HCT116 (cell line): ENCODE data around the gene SAPCD2. TPM values are rescaled to one million over a fixed set of nuclear protein-coding genes. Genes with fewer than 3 reads are reported as not detected.

Experiments
- ATAC-seq: fragments of 200-7000 bp; cut with Tn5 transposase; 2 replicates; pipeline ENCODE4 v1.9.1; 2020; ENCODE audit warnings: mild to moderate bottlenecking, moderate library complexity
- BruUV-seq: library from RNA; stranded (reverse); fragments of 400-500 nt; replicated peaks from 2 replicates; lab custom pipeline; 2021; lab: Mats Ljungman, UMichigan
- CTCF ChIA-PET: fragments of 300-600 bp; sonication (Branson Sonifier 250); formaldehyde crosslinking; loops from one replicate; lab custom pipeline; 2021; ENCODE audit warnings: antibody characterized with exemption; lab: Charles Lee
- POLR2A ChIA-PET: fragments of 300-600, 350-600 bp; sonication (Branson Sonifier 250); formaldehyde crosslinking; loops from one replicate; lab custom pipeline; 2021; ENCODE audit warnings: antibody characterized with exemption; lab: Charles Lee
- RAD21 ChIA-PET, 2 experiments: fragments of 300-600 bp; sonication (Branson Sonifier 250); formaldehyde crosslinking; loops; one replicate each; lab custom pipeline; 2023; ENCODE audit warnings: low total read pairs in 2 of 2; ENCODE audit not compliant: uncharacterized antibody in 2 of 2, unreplicated experiment in 2 of 2, low non-redundant PET in 1 of 2; lab: Charles Lee
- DNase-seq: peaks from one replicate; pipeline ENCODE4 v3.0.0-alpha.2; 2010; ENCODE audit warnings: low read depth, low spot score
- H2AFZ ChIP-seq: fragments of 200-600 bp; shearing (Covaris generic), sonication (generic); 2 replicates; pipeline ENCODE4 v1.6.1; 2017; ENCODE audit warnings: low read depth, mixed run types, mixed read lengths, antibody characterized with exemption, low read length; ENCODE audit not compliant: poor library complexity, severe bottlenecking
- H3K27ac ChIP-seq: 2 replicates; pipeline ENCODE4 v1.5.1; 2012; ENCODE audit warnings: low read depth, low read length
- H3K27me3 ChIP-seq: fragments of 200-600 bp; sonication (generic); 2 replicates; pipeline ENCODE4 v1.6.1; 2016; ENCODE audit warnings: mixed run types, low read length, mixed read lengths; ENCODE audit not compliant: insufficient read depth
- H3K36me3 ChIP-seq, 2 experiments: fragments of 200-500 bp in 1 of 2; fragments of 200-600 bp in 1 of 2; sonication (Bioruptor generic) in 1 of 2; sonication (generic) in 1 of 2; 2 replicates each; pipeline versions ENCODE4 v1.5.1 to v1.6.1; 2014 to 2016; ENCODE audit warnings: low read length in 2 of 2, inconsistent platforms in 1 of 2, mixed read lengths in 1 of 2, mixed run types in 1 of 2; ENCODE audit not compliant: insufficient read depth in 2 of 2, control insufficient read depth in 1 of 2
- H3K4me1 ChIP-seq, 2 experiments: fragments of 200-600 bp in 1 of 2; sonication (generic) in 1 of 2; 2 replicates each; pipeline versions ENCODE4 v1.5.1 to v1.6.1; 2012 to 2017; ENCODE audit warnings: low read length in 2 of 2, inconsistent platforms in 1 of 2, mild to moderate bottlenecking in 1 of 2, mixed read lengths in 1 of 2, mixed run types in 1 of 2, moderate library complexity in 1 of 2; ENCODE audit not compliant: insufficient read depth in 2 of 2, control insufficient read depth in 1 of 2
- H3K4me2 ChIP-seq: fragments of 200-600 bp; sonication (generic); 2 replicates; pipeline ENCODE4 v1.6.1; 2017; ENCODE audit warnings: mixed run types, low read length, mixed read lengths
- H3K4me3 ChIP-seq, 2 experiments: fragments of 200-600 bp in 1 of 2; sonication (generic) in 1 of 2; replicated peaks in 1 of 2; 2 replicates each; pipeline ENCODE4 v1.5.1; 2011 to 2016; ENCODE audit warnings: low read length in 2 of 2, control low read depth in 1 of 2, low read depth in 1 of 2, mild to moderate bottlenecking in 1 of 2, mixed read lengths in 1 of 2, mixed run types in 1 of 2
- H3K79me2 ChIP-seq: fragments of 200-600 bp; sonication (generic); 2 replicates; pipeline ENCODE4 v1.6.1; 2017; ENCODE audit warnings: mild to moderate bottlenecking, mixed run types, low read length, moderate library complexity, mixed read lengths; ENCODE audit not compliant: insufficient read depth
- H3K9ac ChIP-seq: fragments of 200-600 bp; sonication (generic); 2 replicates; pipeline ENCODE4 v1.6.1; 2016; ENCODE audit warnings: low read length, mixed read lengths
- H3K9me2 ChIP-seq: fragments of 200-600 bp; sonication (generic), shearing (Covaris generic); 2 replicates; pipeline ENCODE4 v1.6.1; 2017; ENCODE audit warnings: mixed run types, mild to moderate bottlenecking, moderate library complexity; ENCODE audit not compliant: insufficient read depth
- H3K9me3 ChIP-seq, 2 experiments: fragments of 200-500 bp in 1 of 2; fragments of 200-600 bp in 1 of 2; sonication (Bioruptor generic) in 1 of 2; sonication (generic) in 1 of 2; 2 replicates each; pipeline ENCODE4 v1.6.1; 2014 to 2017; ENCODE audit warnings: low read length in 2 of 2, mixed read lengths in 2 of 2, inconsistent platforms in 1 of 2, low read depth in 1 of 2, mild to moderate bottlenecking in 1 of 2, mixed run types in 1 of 2, moderate library complexity in 1 of 2; ENCODE audit not compliant: control insufficient read depth in 1 of 2, insufficient read depth in 1 of 2
- H4K20me1 ChIP-seq: fragments of 200-600 bp; sonication (generic), shearing (Covaris generic); 2 replicates; pipeline ENCODE4 v1.6.1; 2017; ENCODE audit warnings: mixed run types, mild to moderate bottlenecking, moderate library complexity; ENCODE audit not compliant: insufficient read depth
- EGR1 ChIP-seq: IDR thresholded peaks from 2 replicates; pipeline ENCODE4 v1.6.1; 2012; ENCODE audit warnings: low read depth
- EZH2phosphoT487 ChIP-seq: fragments of 200-600 bp; IDR thresholded peaks from 2 replicates; pipeline ENCODE4 v1.6.1; 2018; ENCODE audit warnings: antibody characterized with exemption, borderline replicate concordance
- POLR2A ChIP-seq: IDR thresholded peaks from 2 replicates; pipeline ENCODE4 v1.7.0; 2011; ENCODE audit warnings: borderline replicate concordance; ENCODE audit not compliant: insufficient read depth, insufficient read length; ENCODE audit errors: extremely low read depth
- POLR2AphosphoS5 ChIP-seq: IDR thresholded peaks from 2 replicates; pipeline ENCODE4 v1.6.1; 2011; ENCODE audit warnings: mild to moderate bottlenecking, low read depth, low read length, moderate library complexity
- RAD21 ChIP-seq: IDR thresholded peaks from 2 replicates; pipeline ENCODE4 v1.6.1; 2012; ENCODE audit warnings: low read depth, mild to moderate bottlenecking
- SIN3A ChIP-seq: IDR thresholded peaks from 2 replicates; pipeline ENCODE4 v1.6.1; 2012; ENCODE audit warnings: low read depth
- TCF7L2 ChIP-seq: IDR thresholded peaks from 2 replicates; pipeline ENCODE4 v1.7.0; 2011; ENCODE audit warnings: borderline replicate concordance, inconsistent platforms; ENCODE audit not compliant: insufficient read depth, insufficient read length; ENCODE audit errors: extremely low read depth
- YY1 ChIP-seq: IDR thresholded peaks from 2 replicates; pipeline ENCODE4 v1.6.1; 2011; ENCODE audit warnings: low read length, low read depth, moderate library complexity, mild to moderate bottlenecking; ENCODE audit not compliant: insufficient replicate concordance; ENCODE audit errors: extremely low read depth
- ZNF274 ChIP-seq: fragments of 200-500 bp; sonication (Bioruptor generic); IDR thresholded peaks from 2 replicates; pipeline ENCODE4 v1.6.1; 2014; ENCODE audit warnings: mild to moderate bottlenecking, low read depth, low read length, inconsistent platforms
- intact Hi-C: fragments of 100-400 bp; cut with micrococcal nuclease; formaldehyde crosslinking; loops from 2 replicates; pipeline ENCODE4 v1.10.0; 2022
- total RNA-seq: library from RNA; stranded (reverse); gene quantifications from one replicate; pipeline ENCODE4 v1.2.1, GENCODE V29; 2021; ENCODE audit not compliant: unreplicated experiment
- TF ChIP-seq, protein P1 (sequence below): IDR thresholded peaks from 2 replicates; pipeline ENCODE4 v1.6.1; 2012

The SAPCD2 gene
- total RNA-seq, 1 experiment from 2014 or later = 71.7 TPM

DNA sequence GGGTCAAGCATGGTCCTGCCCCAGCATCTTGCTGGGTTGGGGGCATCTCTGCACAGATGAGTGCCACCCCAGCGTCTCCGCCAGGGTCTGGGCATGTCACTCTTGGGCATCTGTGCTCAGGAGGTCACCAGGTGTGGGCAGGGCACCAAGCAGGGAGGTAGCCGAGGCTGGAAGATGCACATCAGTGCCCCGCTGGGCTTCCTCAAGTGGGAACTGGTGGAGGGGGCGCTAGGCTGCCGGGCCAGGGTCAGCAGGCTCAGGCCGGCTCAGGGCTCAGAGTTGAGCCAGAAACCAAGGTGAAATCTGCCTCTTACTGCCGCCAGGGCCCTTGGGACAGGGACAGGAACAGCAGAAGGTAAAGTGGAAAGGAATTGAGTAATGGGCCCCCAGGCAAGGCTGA, 34.4 kb downstream of the SAPCD2 start:
- Histone ChIP-seq H3K9ac (no peak overlapping the region), H3K4me1 (peaks cover 9 to 20% of the 10 kb centered on the region in 2 experiments; a peak in 3 of 4 replicates), H3K27me3 (no peaks in the 10 kb centered on the region), H3K9me3 (no peaks in the 10 kb centered on the region), H2AFZ (no peak overlapping the region), H3K4me3 (no peak overlapping the region), H3K4me2 (no peak overlapping the region), H4K20me1 (no peaks in the 10 kb centered on the region), H3K36me3 (peaks cover 3 to 7% of the 10 kb centered on the region in 2 experiments; a peak in 2 of 4 replicates), H3K27ac (no peak overlapping the region; the same call in 1 of the 2 replicates), H3K9me2 (no peaks in the 10 kb centered on the region), H3K79me2 (no peaks in the 10 kb centered on the region)
- CTCF ChIA-PET = interaction anchor here (0.6 to 4.0 kb wide), 22 partner anchors 9 to 252 kb away, joined by 3 to 109 read pairs (median 6); partner anchors contain the start of genes AJM1, MAN1B1, NPDC1 and SAPCD2
- TF ChIP-seq SIN3A (no peak), POLR2A (no peak), TCF7L2 (no peak), EZH2phosphoT487 (no peak), RAD21 (no peak), YY1 (no peak), POLR2AphosphoS5 (no peak), EGR1 (no peak), ZNF274 (no peak)
- TF ChIP-seq, protein P1, sequence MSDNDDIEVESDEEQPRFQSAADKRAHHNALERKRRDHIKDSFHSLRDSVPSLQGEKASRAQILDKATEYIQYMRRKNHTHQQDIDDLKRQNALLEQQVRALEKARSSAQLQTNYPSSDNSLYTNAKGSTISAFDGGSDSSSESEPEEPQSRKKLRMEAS = no peak
- ATAC-seq (no peak), DNase-seq (no peak)
- RAD21 ChIA-PET = interaction anchor here (1.5 to 1.9 kb wide), 2 partner anchors 88 kb away, joined by 21 to 25 read pairs; no protein-coding TSS in a partner anchor
- POLR2A ChIA-PET = interaction anchor here (1.4 kb wide), 1 partner anchor 88 kb away, joined by 9 read pairs; no protein-coding TSS in a partner anchor
- BruUV-seq = no TSS peak
- intact Hi-C loops = loop anchor here (1.0 to 5.0 kb wide), 3 partner anchors 88 to 249 kb away; partner anchors contain the start of gene AJM1
